ENCODE results near the gene CFAP77. TPM values are rescaled to one million over a fixed set of nuclear protein-coding genes. Genes with fewer than 3 reads are reported as not detected.

Gene CFAP77
- total and polyA plus RNA-seq, 2 of the 8 experiments (the other 6 are each of a cell fraction or from before 2014, with no cell fraction given), result 0.63 to 0.97 TPM

DNA sequence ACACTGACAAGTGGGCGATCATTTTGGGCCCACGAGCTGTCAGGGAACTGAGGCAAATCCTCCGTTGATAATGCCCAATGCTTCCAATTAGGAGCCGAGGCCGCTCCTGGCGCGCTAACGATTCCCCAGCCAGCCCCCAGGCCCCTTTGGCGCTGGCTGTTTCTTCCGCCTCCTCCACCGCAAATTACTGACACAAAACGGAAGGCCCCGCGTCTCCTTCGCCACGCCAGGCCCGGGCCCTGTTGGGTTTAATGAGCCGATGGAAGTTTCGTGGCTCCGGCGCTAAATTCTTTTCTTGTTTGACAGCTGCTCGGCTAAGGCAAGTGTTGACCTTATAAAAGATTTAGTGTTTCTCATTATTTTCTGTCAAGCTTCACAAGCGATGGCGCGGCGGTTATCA is 146.7 kb downstream of the CFAP77 start (continued):
- no peak for TF ChIP-seq FOSL1 (IDR thresholded peaks at IDR 0.05; ENCODE audit: insufficient read depth, low read depth, low read length)

All from H1 (cell line).